Astrocyte (in vitro differentiated cells and primary cell): ENCODE results near the gene KRTAP19-2.

ENCODE experiments used
- EZH2 ChIP-seq: IDR thresholded peaks from 2 replicates; pipeline ENCODE4 v1.6.1; 2012; ENCODE audit warnings: mild to moderate bottlenecking, low read length, inconsistent platforms; ENCODE audit not compliant: insufficient read depth
- TF ChIP-seq, protein P1 (sequence below): IDR thresholded peaks from 2 replicates; pipeline ENCODE4 v1.5.1; 2011; ENCODE audit warnings: low read depth, mild to moderate bottlenecking, inconsistent platforms, low read length, moderate library complexity; ENCODE audit not compliant: insufficient read depth

DNA sequence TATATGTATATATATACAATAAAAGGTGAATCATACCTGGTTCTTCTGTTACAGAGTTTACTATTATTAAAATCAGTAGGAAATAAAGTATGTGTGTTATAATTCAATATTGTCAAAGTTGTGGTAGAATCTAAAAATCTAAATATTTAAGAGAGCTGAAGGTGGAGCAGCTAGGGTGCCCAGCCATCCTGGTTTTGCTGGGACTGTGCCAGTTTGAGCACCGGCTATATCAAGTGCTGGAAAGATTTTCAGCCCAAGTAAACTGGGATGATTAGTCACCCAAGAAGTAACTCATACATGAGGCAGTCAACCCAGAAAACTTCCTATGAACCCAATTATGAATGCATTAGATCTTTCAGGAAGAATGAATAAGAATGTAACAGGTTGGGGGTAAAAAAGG lies 31.6 kb upstream of the KRTAP19-2 start:
- no peak for TF ChIP-seq EZH2
- TF ChIP-seq, protein P1, sequence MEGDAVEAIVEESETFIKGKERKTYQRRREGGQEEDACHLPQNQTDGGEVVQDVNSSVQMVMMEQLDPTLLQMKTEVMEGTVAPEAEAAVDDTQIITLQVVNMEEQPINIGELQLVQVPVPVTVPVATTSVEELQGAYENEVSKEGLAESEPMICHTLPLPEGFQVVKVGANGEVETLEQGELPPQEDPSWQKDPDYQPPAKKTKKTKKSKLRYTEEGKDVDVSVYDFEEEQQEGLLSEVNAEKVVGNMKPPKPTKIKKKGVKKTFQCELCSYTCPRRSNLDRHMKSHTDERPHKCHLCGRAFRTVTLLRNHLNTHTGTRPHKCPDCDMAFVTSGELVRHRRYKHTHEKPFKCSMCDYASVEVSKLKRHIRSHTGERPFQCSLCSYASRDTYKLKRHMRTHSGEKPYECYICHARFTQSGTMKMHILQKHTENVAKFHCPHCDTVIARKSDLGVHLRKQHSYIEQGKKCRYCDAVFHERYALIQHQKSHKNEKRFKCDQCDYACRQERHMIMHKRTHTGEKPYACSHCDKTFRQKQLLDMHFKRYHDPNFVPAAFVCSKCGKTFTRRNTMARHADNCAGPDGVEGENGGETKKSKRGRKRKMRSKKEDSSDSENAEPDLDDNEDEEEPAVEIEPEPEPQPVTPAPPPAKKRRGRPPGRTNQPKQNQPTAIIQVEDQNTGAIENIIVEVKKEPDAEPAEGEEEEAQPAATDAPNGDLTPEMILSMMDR = no peak
